ENCODE results near the gene RDH11. TPM values are rescaled to one million over a fixed set of nuclear protein-coding genes. Genes with fewer than 3 reads are reported as not detected.
A peak's percentile ranks its signal among the peaks of the same experiment; 100 is the strongest.

RDH11 gene
- polyA plus RNA-seq, 1 experiment = 80.3 TPM

- Histone ChIP-seq H3K27me3 (ENCODE audit: control insufficient read depth, insufficient read depth, low read length) (no peaks in the 10 kb centered on the region), H3K36me3 (ENCODE audit: control insufficient read depth, insufficient read depth, low read length) (no peaks in the 10 kb centered on the region), H3K4me3 (ENCODE audit: low read depth, low read length) (no peak overlapping the region)
- POLR2A ChIA-PET = no interaction called here
- no peak for TF ChIP-seq CTCF (IDR thresholded peaks at IDR 0.05; ENCODE audit: insufficient read depth, low read depth, low read length)
- CTCF ChIA-PET = interaction anchor here (1.1 to 8.1 kb wide), 4 partner anchors 36 to 84 kb away, joined by 3 to 105 read pairs (median 4); partner anchors contain the start of gene ARG2
- no peak for DNase-seq (ENCODE audit: low read depth)
Observed at GRCh38 chr14:67668559-67668958, 27.0 kb downstream of the RDH11 start.

GRCh38 chr14:67666750-67667449 lies 28.7 kb downstream of the RDH11 start:
- Histone ChIP-seq H3K27me3 (ENCODE audit: control insufficient read depth, insufficient read depth, low read length) (no peaks in the 10 kb centered on the region), H3K4me3 (ENCODE audit: low read depth, low read length) (no peak overlapping the region), H3K36me3 (ENCODE audit: control insufficient read depth, insufficient read depth, low read length) (no peaks in the 10 kb centered on the region)
- ChIA-PET POLR2A (interaction anchor here (0.6 kb wide), 1 partner anchor 84 kb away, joined by 3 read pairs; no protein-coding TSS in a partner anchor), CTCF (interaction anchor here (0.6 to 8.1 kb wide), 21 partner anchors 8 to 241 kb away, joined by 3 to 105 read pairs (median 6); partner anchors contain the start of genes ARG2, PIGH and RDH12)
- no peak for DNase-seq (ENCODE audit: low read depth)
- TF ChIP-seq CTCF (IDR thresholded peaks at IDR 0.05; ENCODE audit: insufficient read depth, low read depth, low read length) = peak; percentile 65

GRCh38 chr14:67665868-67666267 lies 29.7 kb downstream of the RDH11 start:
- TF ChIP-seq CTCF (IDR thresholded peaks at IDR 0.05; ENCODE audit: insufficient read depth, low read depth, low read length) = no peak
- no peak for DNase-seq (ENCODE audit: low read depth)
- ChIA-PET CTCF (interaction anchor here (0.6 to 8.1 kb wide), 16 partner anchors 9 to 239 kb away, joined by 3 to 105 read pairs (median 6); partner anchors contain the start of genes ARG2 and RDH12), POLR2A (interaction anchor here (0.5 kb wide), 1 partner anchor 211 kb away, joined by 5 read pairs; no protein-coding TSS in a partner anchor)
- Histone ChIP-seq H3K27me3 (ENCODE audit: control insufficient read depth, insufficient read depth, low read length) (no peaks in the 10 kb centered on the region), H3K36me3 (ENCODE audit: control insufficient read depth, insufficient read depth, low read length) (no peaks in the 10 kb centered on the region), H3K4me3 (ENCODE audit: low read depth, low read length) (no peak overlapping the region)

- CTCF ChIA-PET = interaction anchor here (1.0 to 8.1 kb wide), 4 partner anchors 41 to 79 kb away, joined by 3 to 105 read pairs (median 5); partner anchors contain the start of genes ARG2 and PIGH
- DNase-seq (ENCODE audit: low read depth) = no peak
- Histone ChIP-seq H3K36me3 (ENCODE audit: control insufficient read depth, insufficient read depth, low read length) (peaks cover 2% of the 10 kb centered on the region; the same call in 1 of the 2 replicates), H3K4me3 (ENCODE audit: low read depth, low read length) (no peak overlapping the region), H3K27me3 (ENCODE audit: control insufficient read depth, insufficient read depth, low read length) (no peaks in the 10 kb centered on the region)
- POLR2A ChIA-PET = no interaction called here
- TF ChIP-seq CTCF (IDR thresholded peaks at IDR 0.05; ENCODE audit: insufficient read depth, low read depth, low read length) = no peak
Observed at GRCh38 chr14:67663633-67664032, 31.9 kb downstream of the RDH11 start.

- Histone ChIP-seq H3K4me3 (ENCODE audit: low read depth, low read length) (no peak overlapping the region), H3K36me3 (ENCODE audit: control insufficient read depth, insufficient read depth, low read length) (peaks cover 17% of the 10 kb centered on the region), H3K27me3 (ENCODE audit: control insufficient read depth, insufficient read depth, low read length) (no peaks in the 10 kb centered on the region)
- CTCF ChIA-PET = interaction anchor here (0.9 to 2.5 kb wide), 8 partner anchors 10 to 226 kb away, joined by 3 to 8 read pairs (median 4); partner anchors contain the start of gene ARG2
- no peak for TF ChIP-seq CTCF (IDR thresholded peaks at IDR 0.05; ENCODE audit: insufficient read depth, low read depth, low read length)
- POLR2A ChIA-PET = no interaction called here
- no peak for DNase-seq (ENCODE audit: low read depth)
Observed at GRCh38 chr14:67653651-67654280, 41.8 kb downstream of the RDH11 start.
